ENCODE data around the gene ENOX1.
A peak's percentile ranks its signal among the peaks of the same experiment; 100 is the strongest.

The ENOX1 gene

GRCh38 chr13:43808676-43809075 is 21.9 kb upstream of the ENOX1 start:
- Histone ChIP-seq H3K4me1 (ENCODE audit: control insufficient read depth in 1 of 2, insufficient read depth in 2 of 2, low read length in 2 of 2) (peaks cover 0 to 15% of the 10 kb centered on the region in 2 experiments), H3K79me2 (ENCODE audit: control insufficient read depth, insufficient read depth, low read length, poor library complexity) (no peaks in the 10 kb centered on the region), H2BK120ac (ENCODE audit: insufficient read depth, low read length, poor library complexity) (no peak overlapping the region), H3K4ac (ENCODE audit: low read depth, low read length) (no peak overlapping the region), H3K79me1 (ENCODE audit: low read length) (peaks cover 7% of the 10 kb centered on the region), H2BK5ac (ENCODE audit: low read depth, low read length, poor library complexity) (no peak overlapping the region), H3K27ac (ENCODE audit: low read depth, low read length) (no peak overlapping the region), H2AK5ac (ENCODE audit: low read length) (no peak overlapping the region), H2BK12ac (ENCODE audit: low read length) (no peak overlapping the region), H3K18ac (ENCODE audit: low read length) (no peak overlapping the region), H4K8ac (ENCODE audit: low read depth, low read length) (no peak overlapping the region), H3K9ac (ENCODE audit: low read length) (no peak overlapping the region), H4K91ac (ENCODE audit: low read depth, low read length) (no peak overlapping the region), H3K4me3 (ENCODE audit: low read depth, low read length) (no peak overlapping the region), H4K12ac (ENCODE audit: low read depth, low read length) (no peak overlapping the region), H3K23ac (ENCODE audit: low read length) (no peak overlapping the region), H3K9me3 (ENCODE audit: insufficient read depth, low read depth, low read length) (no peaks in the 10 kb centered on the region), H2AFZ (ENCODE audit: insufficient read depth, low read length, poor library complexity) (no peak overlapping the region), H3K4me2 (ENCODE audit: low read length) (no peak overlapping the region), H3K36me3 (ENCODE audit: control insufficient read depth in 1 of 2, insufficient read depth in 2 of 2, low read length in 2 of 2) (no peaks in the 10 kb centered on the region), H3K27me3 (ENCODE audit: insufficient read depth, low read length) (no peaks in the 10 kb centered on the region), H3K14ac (ENCODE audit: low read length) (no peak overlapping the region)
- no peak for DNase-seq

GRCh38 chr13:43805681-43806128 is 18.9 kb upstream of the ENOX1 start:
- no peaks in the 10 kb centered on the region for H3K9me3 ChIP-seq (ENCODE audit: insufficient read depth, low read depth, low read length)
- no peak overlapping the region for H4K12ac ChIP-seq (ENCODE audit: low read depth, low read length)
- H2BK5ac ChIP-seq (ENCODE audit: low read depth, low read length, poor library complexity): no peak overlapping the region
- H2BK12ac ChIP-seq (ENCODE audit: low read length): no peak overlapping the region
- no peak overlapping the region for H3K4me3 ChIP-seq (ENCODE audit: low read depth, low read length)
- no peak overlapping the region for H2AFZ ChIP-seq (ENCODE audit: insufficient read depth, low read length, poor library complexity)
- DNase-seq: peak; percentile 50 to 51
- H3K79me2 ChIP-seq (ENCODE audit: control insufficient read depth, insufficient read depth, low read length, poor library complexity): no peaks in the 10 kb centered on the region
- H4K8ac ChIP-seq (ENCODE audit: low read depth, low read length): no peak overlapping the region
- no peaks in the 10 kb centered on the region for H3K36me3 ChIP-seq (ENCODE audit: control insufficient read depth in 1 of 2, insufficient read depth in 2 of 2, low read length in 2 of 2)
- H2BK120ac ChIP-seq (ENCODE audit: insufficient read depth, low read length, poor library complexity): no peak overlapping the region
- H3K23ac ChIP-seq (ENCODE audit: low read length): no peak overlapping the region
- H4K91ac ChIP-seq (ENCODE audit: low read depth, low read length): no peak overlapping the region
- H3K4ac ChIP-seq (ENCODE audit: low read depth, low read length): no peak overlapping the region
- WGBS (ENCODE audit: extremely low coverage, insufficient coverage, insufficient read length): no CpG with 5 or more reads among the region's 6 CpGs
- no peak overlapping the region for H3K9ac ChIP-seq (ENCODE audit: low read length)
- no peaks in the 10 kb centered on the region for H3K79me1 ChIP-seq (ENCODE audit: low read length)
- H3K4me1 ChIP-seq (ENCODE audit: control insufficient read depth in 1 of 2, insufficient read depth in 2 of 2, low read length in 2 of 2): peaks cover 0 to 4% of the 10 kb centered on the region in 2 experiments
- no peaks in the 10 kb centered on the region for H3K27me3 ChIP-seq (ENCODE audit: insufficient read depth, low read length)
- H3K27ac ChIP-seq (ENCODE audit: low read depth, low read length): no peak overlapping the region
- H2AK5ac ChIP-seq (ENCODE audit: low read length): no peak overlapping the region
- H3K14ac ChIP-seq (ENCODE audit: low read length): no peak overlapping the region
- H3K4me2 ChIP-seq (ENCODE audit: low read length): no peak overlapping the region
- no peak overlapping the region for H3K18ac ChIP-seq (ENCODE audit: low read length)

- WGBS (ENCODE audit: extremely low coverage, insufficient coverage, insufficient read length): no CpG with 5 or more reads among the region's 3 CpGs
- H3K18ac ChIP-seq (ENCODE audit: low read length): no peak overlapping the region
- H3K27ac ChIP-seq (ENCODE audit: low read depth, low read length): no peak overlapping the region
- H3K4me2 ChIP-seq (ENCODE audit: low read length): no peak overlapping the region
- H2BK12ac ChIP-seq (ENCODE audit: low read length): peak overlapping the region; percentile 2
- H3K4me1 ChIP-seq (ENCODE audit: control insufficient read depth in 1 of 2, insufficient read depth in 2 of 2, low read length in 2 of 2): peaks cover 0 to 4% of the 10 kb centered on the region in 2 experiments
- no peaks in the 10 kb centered on the region for H3K36me3 ChIP-seq (ENCODE audit: control insufficient read depth in 1 of 2, insufficient read depth in 2 of 2, low read length in 2 of 2)
- H2AK5ac ChIP-seq (ENCODE audit: low read length): no peak overlapping the region
- H3K14ac ChIP-seq (ENCODE audit: low read length): no peak overlapping the region
- no peak overlapping the region for H3K4me3 ChIP-seq (ENCODE audit: low read depth, low read length)
- peak; percentile 58 to 71 for DNase-seq
- H4K8ac ChIP-seq (ENCODE audit: low read depth, low read length): no peak overlapping the region
- H3K9ac ChIP-seq (ENCODE audit: low read length): no peak overlapping the region
- no peak overlapping the region for H2BK120ac ChIP-seq (ENCODE audit: insufficient read depth, low read length, poor library complexity)
- H3K9me3 ChIP-seq (ENCODE audit: insufficient read depth, low read depth, low read length): no peaks in the 10 kb centered on the region
- no peak overlapping the region for H2BK5ac ChIP-seq (ENCODE audit: low read depth, low read length, poor library complexity)
- no peak overlapping the region for H4K91ac ChIP-seq (ENCODE audit: low read depth, low read length)
- H3K27me3 ChIP-seq (ENCODE audit: insufficient read depth, low read length): no peaks in the 10 kb centered on the region
- no peak overlapping the region for H3K23ac ChIP-seq (ENCODE audit: low read length)
- H3K4ac ChIP-seq (ENCODE audit: low read depth, low read length): no peak overlapping the region
- no peak overlapping the region for H4K12ac ChIP-seq (ENCODE audit: low read depth, low read length)
- no peaks in the 10 kb centered on the region for H3K79me1 ChIP-seq (ENCODE audit: low read length)
- H2AFZ ChIP-seq (ENCODE audit: insufficient read depth, low read length, poor library complexity): no peak overlapping the region
- H3K79me2 ChIP-seq (ENCODE audit: control insufficient read depth, insufficient read depth, low read length, poor library complexity): no peaks in the 10 kb centered on the region
These were observed 18.3 kb upstream of the ENOX1 start for GRCh38 chr13:43805071-43805468.

- Histone ChIP-seq H2BK120ac (ENCODE audit: insufficient read depth, low read length, poor library complexity) (no peak overlapping the region), H3K27me3 (ENCODE audit: insufficient read depth, low read length) (no peaks in the 10 kb centered on the region), H3K4ac (ENCODE audit: low read depth, low read length) (no peak overlapping the region), H3K36me3 (ENCODE audit: control insufficient read depth in 1 of 2, insufficient read depth in 2 of 2, low read length in 2 of 2) (no peaks in the 10 kb centered on the region), H3K4me1 (ENCODE audit: control insufficient read depth in 1 of 2, insufficient read depth in 2 of 2, low read length in 2 of 2) (peaks cover 0 to 4% of the 10 kb centered on the region in 2 experiments), H3K4me3 (ENCODE audit: low read depth, low read length) (no peak overlapping the region), H3K23ac (ENCODE audit: low read length) (no peak overlapping the region), H4K8ac (ENCODE audit: low read depth, low read length) (no peak overlapping the region), H3K79me2 (ENCODE audit: control insufficient read depth, insufficient read depth, low read length, poor library complexity) (no peaks in the 10 kb centered on the region), H4K91ac (ENCODE audit: low read depth, low read length) (no peak overlapping the region), H3K27ac (ENCODE audit: low read depth, low read length) (no peak overlapping the region), H2AK5ac (ENCODE audit: low read length) (no peak overlapping the region), H2BK12ac (ENCODE audit: low read length) (peak overlapping the region; percentile 2), H3K4me2 (ENCODE audit: low read length) (no peak overlapping the region), H3K79me1 (ENCODE audit: low read length) (no peaks in the 10 kb centered on the region), H2AFZ (ENCODE audit: insufficient read depth, low read length, poor library complexity) (no peak overlapping the region), H4K12ac (ENCODE audit: low read depth, low read length) (no peak overlapping the region), H3K9me3 (ENCODE audit: insufficient read depth, low read depth, low read length) (no peaks in the 10 kb centered on the region), H3K18ac (ENCODE audit: low read length) (no peak overlapping the region), H3K9ac (ENCODE audit: low read length) (no peak overlapping the region), H2BK5ac (ENCODE audit: low read depth, low read length, poor library complexity) (no peak overlapping the region), H3K14ac (ENCODE audit: low read length) (no peak overlapping the region)
- DNase-seq: peak; percentile 42 to 85
- WGBS (ENCODE audit: extremely low coverage, insufficient coverage, insufficient read length): no CpG with 5 or more reads among the region's 5 CpGs
These were observed 17.8 kb upstream of the ENOX1 start for GRCh38 chr13:43804461-43805070.
